Endothelial cell of umbilical vein (primary cell): Measurements from ENCODE around the gene ABCB6. TPM values are rescaled to one million over a fixed set of nuclear protein-coding genes. Genes with fewer than 3 reads are reported as not detected.

Experiments used
- BruUV-seq: library from RNA; stranded (reverse); fragments of 400-500 nt; replicated peaks from 2 replicates; lab custom pipeline; 2021; lab: Mats Ljungman, UMichigan
- CTCF ChIA-PET: fragments of 300-600, 350-600 bp; sonication (Branson Sonifier 250); formaldehyde crosslinking; loops from one replicate; lab custom pipeline; 2021; ENCODE audit warnings: antibody characterized with exemption, inconsistent platforms; lab: Charles Lee
- POLR2A ChIA-PET: fragments of 300-600, 350-600 bp; sonication (Branson Sonifier 250); formaldehyde crosslinking; loops from one replicate; lab custom pipeline; 2021; ENCODE audit warnings: antibody characterized with exemption, inconsistent platforms; lab: Charles Lee
- DNase-seq: peaks from one replicate; pipeline ENCODE4 v3.0.0-alpha.2; 2011; ENCODE audit warnings: low read depth, low spot score
- FAIRE-seq: peaks from 2 replicates; lab custom pipeline; 2011; peaks lifted over from hg19 to GRCh38; lab: Jason Lieb, UNC
- H2AFZ ChIP-seq: 2 replicates; pipeline ENCODE4 v1.6.0; 2012; ENCODE audit warnings: low read depth, low read length, control low read depth, inconsistent platforms
- H3K27ac ChIP-seq: 2 replicates; pipeline ENCODE4 v1.5.1; 2011; ENCODE audit warnings: low read depth, mild to moderate bottlenecking, control low read depth, low read length, moderate library complexity; ENCODE audit not compliant: insufficient read depth
- H3K27me3 ChIP-seq, 2 experiments: 2 replicates each; pipeline versions ENCODE4 v1.6.0 to v1.6.1; 2011; ENCODE audit warnings: low read length in 2 of 2, mixed read lengths in 1 of 2; ENCODE audit not compliant: control insufficient read depth in 2 of 2, insufficient read depth in 2 of 2
- H3K36me3 ChIP-seq, 2 experiments: 2 replicates in 1 of 2; 3 replicates in 1 of 2; pipeline ENCODE4 v1.5.1; 2011; ENCODE audit warnings: low read length in 2 of 2, mild to moderate bottlenecking in 1 of 2, moderate library complexity in 1 of 2; ENCODE audit not compliant: control insufficient read depth in 2 of 2, insufficient read depth in 2 of 2; ENCODE audit errors: extremely low read depth in 1 of 2
- H3K4me1 ChIP-seq: 3 replicates; pipeline ENCODE4 v1.5.1; 2011; ENCODE audit warnings: mild to moderate bottlenecking, low read length; ENCODE audit not compliant: control insufficient read depth, insufficient read depth; ENCODE audit errors: extremely low read depth
- H3K4me2 ChIP-seq: 2 replicates; pipeline ENCODE4 v1.6.1; 2011; ENCODE audit warnings: low read length, control low read depth, mixed read lengths; ENCODE audit not compliant: insufficient read depth
- H3K4me3 ChIP-seq, 3 experiments: fragments of 200-600 bp in 1 of 3; sonication (generic), shearing (Covaris generic) in 1 of 3; replicated peaks in 1 of 3; 2 replicates each; pipeline ENCODE4 v1.5.1; 2011 to 2016; ENCODE audit warnings: control low read depth in 3 of 3, low read length in 3 of 3, mild to moderate bottlenecking in 2 of 3, inconsistent platforms in 1 of 3, low read depth in 1 of 3, moderate library complexity in 1 of 3; ENCODE audit not compliant: insufficient read depth in 1 of 3
- H3K79me2 ChIP-seq: 2 replicates; pipeline ENCODE4 v1.6.0; 2012; ENCODE audit warnings: low read length, inconsistent platforms; ENCODE audit not compliant: control insufficient read depth, insufficient read depth
- H3K9ac ChIP-seq: replicated peaks from 2 replicates; pipeline ENCODE3; 2011; ENCODE audit warnings: low read length, control low read depth; ENCODE audit not compliant: insufficient read depth; ENCODE audit errors: extremely low read depth
- H3K9me1 ChIP-seq: replicated peaks from 3 replicates; pipeline ENCODE4 v1.6.0; 2011; ENCODE audit warnings: mild to moderate bottlenecking, low read length; ENCODE audit not compliant: control insufficient read depth, insufficient read depth; ENCODE audit errors: extremely low read depth
- H3K9me3 ChIP-seq: replicated peaks from 2 replicates; pipeline ENCODE4 v1.5.1; 2012; ENCODE audit warnings: low read length, inconsistent platforms; ENCODE audit not compliant: control insufficient read depth, insufficient read depth
- H4K20me1 ChIP-seq: replicated peaks from 2 replicates; pipeline ENCODE3; 2011; ENCODE audit warnings: mild to moderate bottlenecking, low read length; ENCODE audit not compliant: control insufficient read depth, insufficient read depth; ENCODE audit errors: extremely low read depth
- CTCF ChIP-seq, 2 donors: IDR thresholded peaks; 1 replicate in 1 of 2; 2 replicates in 1 of 2; pipeline ENCODE4 v1.5.1; 2011; ENCODE audit warnings: low read length in 2 of 2, mild to moderate bottlenecking in 2 of 2, moderate library complexity in 2 of 2, control low read depth in 1 of 2, inconsistent platforms in 1 of 2, low read depth in 1 of 2; ENCODE audit not compliant: insufficient read depth in 1 of 2; ENCODE audit errors: extremely low read depth in 1 of 2
- EZH2 ChIP-seq: IDR thresholded peaks from 2 replicates; pipeline ENCODE4 v1.6.1; 2012; ENCODE audit warnings: borderline replicate concordance, low read depth, mild to moderate bottlenecking, moderate library complexity, low read length, inconsistent platforms; ENCODE audit not compliant: severe bottlenecking
- JUN ChIP-seq: IDR thresholded peaks from 2 replicates; pipeline ENCODE4 v1.6.1; 2011; ENCODE audit warnings: borderline replicate concordance, low read depth; ENCODE audit not compliant: insufficient read length, insufficient read depth
- POLR2AphosphoS5 ChIP-seq: IDR thresholded peaks from 2 replicates; pipeline ENCODE4 v1.6.1; 2012; ENCODE audit warnings: low read depth, mild to moderate bottlenecking, control low read depth, low read length, moderate library complexity; ENCODE audit not compliant: insufficient read depth
- dilution Hi-C: fragments of 300-500 bp; cut with MboI; formaldehyde crosslinking; loops from one replicate; pipeline ENCODE4 v1.15.0; 2019; ENCODE audit warnings: low sequenced_read_pairs; ENCODE audit not compliant: extremely low pct_ligation_motif_present
- intact Hi-C: fragments of 100-400 bp; cut with micrococcal nuclease; formaldehyde crosslinking; loops from one replicate; pipeline ENCODE4 v1.10.0; 2022
- polyA plus RNA-seq, 4 experiments: library from polyadenylated mRNA; depleted of rRNA in 3 of 4; stranded (reverse) in 3 of 4; unstranded in 1 of 4; fragments of >200 nt; gene quantifications; 2 replicates each; pipeline versions ENCODE4 v1.2.1 to v1.2.3, GENCODE V29; 2011 to 2012; ENCODE audit warnings: missing spikeins in 1 of 4
- total RNA-seq: library from RNA; stranded (reverse); gene quantifications from 2 replicates; pipeline ENCODE4 v1.2.3, GENCODE V29; 2021

Gene ABCB6
- total and polyA plus RNA-seq, 2 donors (not counting 3 experiments of a cell fraction or from before 2014, with no cell fraction given) = 25.7 to 32.5 TPM

- DNase-seq = no peak
- peak overlapping the region in 2 of 3 experiments; percentile 32 to 53 for H3K4me3 ChIP-seq
- no peaks in the 10 kb centered on the region for H3K36me3 ChIP-seq
- CTCF ChIA-PET = interaction anchor here (1.0 to 1.4 kb wide), 5 partner anchors 10 to 100 kb away, joined by 3 to 4 read pairs (median 3); partner anchors contain the start of genes DNAJB2, GLB1L and STK16
- H3K9ac ChIP-seq = no peak overlapping the region
- H3K27ac ChIP-seq = no peak overlapping the region
- H3K4me1 ChIP-seq = peaks cover 29% of the 10 kb centered on the region
- H4K20me1 ChIP-seq = no peaks in the 10 kb centered on the region
- TF ChIP-seq CTCF (IDR thresholded peaks at IDR 0.05; ENCODE audit: extremely low read depth in 1 of 2, insufficient read depth in 1 of 2, low read depth in 1 of 2, low read length in 2 of 2) (no peak), POLR2AphosphoS5 (no peak), EZH2 (peak; percentile 94), JUN (no peak)
- H3K79me2 ChIP-seq = no peaks in the 10 kb centered on the region
- H3K4me2 ChIP-seq = peak overlapping the region; percentile 78
- intact Hi-C loops (no loop called here), dilution Hi-C loops (no loop called here)
- no TSS peak for BruUV-seq
- peaks cover 18 to 19% of the 10 kb centered on the region in 2 experiments for H3K27me3 ChIP-seq
- peak overlapping the region; percentile 92 for H2AFZ ChIP-seq
- no peaks in the 10 kb centered on the region for H3K9me1 ChIP-seq
- H3K9me3 ChIP-seq = no peaks in the 10 kb centered on the region
- POLR2A ChIA-PET = interaction anchor here (0.6 to 1.3 kb wide), 2 partner anchors 10 to 24 kb away, joined by 3 to 5 read pairs; partner anchors contain the start of genes GLB1L and STK16
- FAIRE-seq = no peak
Observed at GRCh38 chr2:219254590-219255201, 35.9 kb upstream of the ABCB6 start.
